Measurements from ENCODE around the gene MYO1B. TPM values are rescaled to one million over a fixed set of nuclear protein-coding genes. Genes with fewer than 3 reads are reported as not detected.

MYO1B gene
- polyA plus RNA-seq, 1 donor from 2014 or later, result 72.2 TPM

GRCh38 chr2:191312163-191312562, 67.0 kb downstream of the MYO1B start:
- H3K27ac ChIP-seq (ENCODE audit: low read length), result no peak overlapping the region
- TF ChIP-seq POLR2AphosphoS5 (IDR thresholded peaks at IDR 0.05), result no peak
- TF ChIP-seq EZH2 (IDR thresholded peaks at IDR 0.05; ENCODE audit: borderline replicate concordance, insufficient read depth, low read length, poor library complexity, severe bottlenecking), result no peak
- TF ChIP-seq REST (IDR thresholded peaks at IDR 0.05; ENCODE audit: borderline replicate concordance), result no peak
- no peak for TF ChIP-seq CTCF (IDR thresholded peaks at IDR 0.05; ENCODE audit: poor library complexity, severe bottlenecking)
- no peak for TF ChIP-seq SMC3 (conservative IDR thresholded peaks at IDR 0.05; ENCODE audit: poor library complexity)
- TF ChIP-seq EP300 (conservative IDR thresholded peaks at IDR 0.05; ENCODE audit: poor library complexity, severe bottlenecking), result no peak
- TF ChIP-seq TAF1 (IDR thresholded peaks at IDR 0.05; ENCODE audit: low read depth), result no peak
- TF ChIP-seq RAD21 (conservative IDR thresholded peaks at IDR 0.05), result no peak
- no peak for TF ChIP-seq MXI1 (conservative IDR thresholded peaks at IDR 0.05; ENCODE audit: poor library complexity, severe bottlenecking)
- no peaks in the 10 kb centered on the region for H3K9me2 ChIP-seq (ENCODE audit: insufficient read depth, low read length)
- H2AFZ ChIP-seq (ENCODE audit: low read depth, low read length), result no peak overlapping the region
- H3K27me3 ChIP-seq (ENCODE audit: insufficient read depth, low read depth, low read length), result no peaks in the 10 kb centered on the region
- H4K20me1 ChIP-seq (ENCODE audit: insufficient read depth), result no peaks in the 10 kb centered on the region
- H3K79me2 ChIP-seq (replicated peaks; ENCODE audit: insufficient read depth, low read length), result peaks cover 39% of the 10 kb centered on the region
- H3K4me3 ChIP-seq (ENCODE audit: low read length), result no peak overlapping the region
- H3K9ac ChIP-seq (ENCODE audit: low read length), result no peak overlapping the region
- no peaks in the 10 kb centered on the region for H3K36me3 ChIP-seq (ENCODE audit: insufficient read depth, low read length)
- no peak overlapping the region for H3K4me2 ChIP-seq (ENCODE audit: low read length)
- H3F3A ChIP-seq (ENCODE audit: insufficient read depth, low read length, poor library complexity, severe bottlenecking), result no peaks in the 10 kb centered on the region
- H3K9me3 ChIP-seq (ENCODE audit: low read length), result no peaks in the 10 kb centered on the region

- no peak overlapping the region for H2AFZ ChIP-seq (ENCODE audit: low read depth, low read length)
- H3K4me3 ChIP-seq (ENCODE audit: low read length), result no peak overlapping the region
- H3K36me3 ChIP-seq (ENCODE audit: insufficient read depth, low read length), result no peaks in the 10 kb centered on the region
- no peaks in the 10 kb centered on the region for H3K9me2 ChIP-seq (ENCODE audit: insufficient read depth, low read length)
- H3K9me3 ChIP-seq (ENCODE audit: low read length), result no peaks in the 10 kb centered on the region
- no peak overlapping the region for H3K9ac ChIP-seq (ENCODE audit: low read length)
- no peaks in the 10 kb centered on the region for H3F3A ChIP-seq (ENCODE audit: insufficient read depth, low read length, poor library complexity, severe bottlenecking)
- H4K20me1 ChIP-seq (ENCODE audit: insufficient read depth), result no peaks in the 10 kb centered on the region
- TF ChIP-seq POLR2AphosphoS5 (IDR thresholded peaks at IDR 0.05), result no peak
- no peak for TF ChIP-seq TAF1 (IDR thresholded peaks at IDR 0.05; ENCODE audit: low read depth)
- no peak for TF ChIP-seq SMC3 (conservative IDR thresholded peaks at IDR 0.05; ENCODE audit: poor library complexity)
- TF ChIP-seq CTCF (IDR thresholded peaks at IDR 0.05; ENCODE audit: poor library complexity, severe bottlenecking), result no peak
- no peak for TF ChIP-seq EP300 (conservative IDR thresholded peaks at IDR 0.05; ENCODE audit: poor library complexity, severe bottlenecking)
- no peak for TF ChIP-seq EZH2 (IDR thresholded peaks at IDR 0.05; ENCODE audit: borderline replicate concordance, insufficient read depth, low read length, poor library complexity, severe bottlenecking)
- no peak for TF ChIP-seq REST (IDR thresholded peaks at IDR 0.05; ENCODE audit: borderline replicate concordance)
- TF ChIP-seq MXI1 (conservative IDR thresholded peaks at IDR 0.05; ENCODE audit: poor library complexity, severe bottlenecking), result no peak
- TF ChIP-seq RAD21 (conservative IDR thresholded peaks at IDR 0.05), result no peak
- H3K79me2 ChIP-seq (replicated peaks; ENCODE audit: insufficient read depth, low read length), result peaks cover 41% of the 10 kb centered on the region
- H3K4me2 ChIP-seq (ENCODE audit: low read length), result no peak overlapping the region
- no peak overlapping the region for H3K27ac ChIP-seq (ENCODE audit: low read length)
- H3K27me3 ChIP-seq (ENCODE audit: insufficient read depth, low read depth, low read length), result no peaks in the 10 kb centered on the region
Measured at GRCh38 chr2:191312662-191313061, 67.5 kb downstream of the MYO1B start.
